GM23248 (cell line): ENCODE data around the gene PXMP2.

Source experiments
- EZH2 ChIP-seq: fragments of 200-600 bp; sonication (generic); IDR thresholded peaks from 2 replicates; pipeline ENCODE4 v1.6.1; 2018; ENCODE audit warnings: antibody characterized with exemption, mild to moderate bottlenecking; ENCODE audit not compliant: insufficient read depth, poor library complexity, severe bottlenecking
- EZH2phosphoT487 ChIP-seq: fragments of 200-600 bp; sonication (generic); IDR thresholded peaks from 2 replicates; pipeline ENCODE4 v1.6.1; 2018; ENCODE audit warnings: antibody characterized with exemption, moderate library complexity, mild to moderate bottlenecking, low read depth; ENCODE audit not compliant: insufficient read depth

DNA sequence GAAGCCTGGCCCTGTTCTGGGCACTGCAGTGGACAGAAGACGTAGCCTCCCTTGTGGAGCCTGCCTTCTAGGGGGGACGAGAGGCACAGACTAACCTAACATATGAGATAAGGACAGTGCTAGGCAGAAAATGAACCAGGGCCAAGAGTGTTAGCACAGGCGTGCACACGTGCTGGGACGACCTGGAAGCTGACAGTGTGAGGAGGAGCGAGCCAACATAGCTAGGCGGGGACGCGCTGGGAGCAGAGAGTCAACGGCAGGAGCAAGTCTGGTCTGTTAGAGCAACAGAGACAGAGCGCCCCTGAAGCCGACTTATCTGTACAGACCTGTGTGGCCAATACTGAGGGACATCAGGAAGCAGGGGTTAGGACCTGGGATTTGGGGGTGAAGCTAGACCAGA lies 8.0 kb downstream of the PXMP2 start:
- TF ChIP-seq EZH2 (no peak), EZH2phosphoT487 (no peak)
